DOHH2 (cell line): ENCODE measurements around the gene PAEP.

Experiments used
- H3F3A ChIP-seq: fragments of 200-600 bp; sonication (generic), shearing (Covaris generic); 2 replicates; pipeline ENCODE4 v1.6.0; 2016; ENCODE audit warnings: antibody characterized with exemption, mild to moderate bottlenecking; ENCODE audit not compliant: control insufficient read depth, insufficient read depth
- H3K27ac ChIP-seq: fragments of 200-600 bp; sonication (generic); 2 replicates; pipeline ENCODE4 v1.5.1; 2014; ENCODE audit warnings: low read depth, mild to moderate bottlenecking, low read length, moderate library complexity
- H3K27me3 ChIP-seq: fragments of 200-600 bp; sonication (generic); 2 replicates; pipeline ENCODE4 v1.6.1; 2014; ENCODE audit warnings: mild to moderate bottlenecking, low read length, mixed read lengths; ENCODE audit not compliant: control insufficient read depth
- H3K36me3 ChIP-seq: fragments of 200-600 bp; sonication (generic); 2 replicates; pipeline ENCODE4 v1.6.1; 2014; ENCODE audit warnings: mild to moderate bottlenecking, low read length, moderate library complexity, mixed read lengths; ENCODE audit not compliant: control insufficient read depth
- H3K4me1 ChIP-seq: fragments of 200-600 bp; sonication (generic); 2 replicates; pipeline ENCODE4 v1.6.1; 2014; ENCODE audit warnings: mild to moderate bottlenecking, low read length, mixed read lengths; ENCODE audit not compliant: control insufficient read depth
- H3K4me2 ChIP-seq: fragments of 200-600 bp; sonication (generic); 2 replicates; pipeline ENCODE4 v1.6.0; 2014; ENCODE audit warnings: mild to moderate bottlenecking, low read length, moderate library complexity
- H3K4me3 ChIP-seq: fragments of 200-600 bp; sonication (generic); 2 replicates; pipeline ENCODE4 v1.5.1; 2014; ENCODE audit warnings: mild to moderate bottlenecking, low read length, mixed read lengths
- H3K79me2 ChIP-seq: fragments of 200-600 bp; sonication (generic); 2 replicates; pipeline ENCODE4 v1.6.1; 2014; ENCODE audit warnings: mild to moderate bottlenecking, low read length, mixed read lengths; ENCODE audit not compliant: control insufficient read depth
- H3K9me2 ChIP-seq: fragments of 200-600 bp; sonication (generic); replicated peaks from 2 replicates; pipeline ENCODE4 v1.6.1; 2014; ENCODE audit warnings: mild to moderate bottlenecking, low read length, mixed read lengths; ENCODE audit not compliant: control insufficient read depth
- H3K9me3 ChIP-seq: fragments of 200-600 bp; sonication (generic); 2 replicates; pipeline ENCODE4 v1.6.1; 2014; ENCODE audit warnings: antibody characterized with exemption, low read length, mixed read lengths; ENCODE audit not compliant: control insufficient read depth, insufficient read depth
- H4K20me1 ChIP-seq: fragments of 200-600 bp; sonication (generic); 2 replicates; pipeline ENCODE4 v1.6.0; 2014; ENCODE audit warnings: low read depth, mild to moderate bottlenecking, antibody characterized with exemption, low read length, moderate library complexity; ENCODE audit not compliant: control insufficient read depth, insufficient read depth
- CTCF ChIP-seq: fragments of 200-600 bp; sonication (generic); IDR thresholded peaks from one replicate; pipeline ENCODE4 v1.5.1; 2014; ENCODE audit warnings: antibody characterized with exemption, mild to moderate bottlenecking, low read depth, low read length; ENCODE audit not compliant: poor library complexity, severe bottlenecking
- EZH2phosphoT487 ChIP-seq: fragments of 200-600 bp; sonication (generic); IDR thresholded peaks from 2 replicates; pipeline ENCODE4 v1.6.1; 2017; ENCODE audit warnings: borderline replicate concordance, mild to moderate bottlenecking, antibody characterized with exemption, low read length, moderate library complexity, mixed read lengths

PAEP gene

GRCh38 chr9:135588371-135588770, 26.8 kb downstream of the PAEP start:
- no peak overlapping the region for H3K4me2 ChIP-seq
- no peak overlapping the region for H3K4me3 ChIP-seq
- no peaks in the 10 kb centered on the region for H3K4me1 ChIP-seq
- no peaks in the 10 kb centered on the region for H3K9me3 ChIP-seq
- H3K36me3 ChIP-seq: no peaks in the 10 kb centered on the region
- no peaks in the 10 kb centered on the region for H3K79me2 ChIP-seq
- H3F3A ChIP-seq: no peaks in the 10 kb centered on the region
- no peak overlapping the region for H3K27ac ChIP-seq
- H4K20me1 ChIP-seq: no peaks in the 10 kb centered on the region
- no peaks in the 10 kb centered on the region for H3K27me3 ChIP-seq
- H3K9me2 ChIP-seq: no peaks in the 10 kb centered on the region
- TF ChIP-seq CTCF (no peak), EZH2phosphoT487 (no peak)

GRCh38 chr9:135588886-135589595, 27.5 kb downstream of the PAEP start:
- H4K20me1 ChIP-seq: no peaks in the 10 kb centered on the region
- no peak overlapping the region for H3K4me3 ChIP-seq
- H3F3A ChIP-seq: no peaks in the 10 kb centered on the region
- TF ChIP-seq CTCF: no peak
- TF ChIP-seq EZH2phosphoT487: no peak
- no peaks in the 10 kb centered on the region for H3K27me3 ChIP-seq
- no peaks in the 10 kb centered on the region for H3K36me3 ChIP-seq
- no peaks in the 10 kb centered on the region for H3K4me1 ChIP-seq
- no peak overlapping the region for H3K4me2 ChIP-seq
- no peaks in the 10 kb centered on the region for H3K9me3 ChIP-seq
- no peaks in the 10 kb centered on the region for H3K79me2 ChIP-seq
- H3K9me2 ChIP-seq: no peaks in the 10 kb centered on the region
- H3K27ac ChIP-seq: no peak overlapping the region

GRCh38 chr9:135589596-135590485, 28.3 kb downstream of the PAEP start:
- TF ChIP-seq EZH2phosphoT487 (no peak), CTCF (no peak)
- no peak overlapping the region for H3K4me3 ChIP-seq
- peaks cover 3% of the 10 kb centered on the region for H3K27me3 ChIP-seq
- no peaks in the 10 kb centered on the region for H4K20me1 ChIP-seq
- H3K4me1 ChIP-seq: no peaks in the 10 kb centered on the region
- no peaks in the 10 kb centered on the region for H3F3A ChIP-seq
- no peak overlapping the region for H3K4me2 ChIP-seq
- H3K79me2 ChIP-seq: no peaks in the 10 kb centered on the region
- H3K36me3 ChIP-seq: no peaks in the 10 kb centered on the region
- no peak overlapping the region for H3K27ac ChIP-seq
- H3K9me2 ChIP-seq: no peaks in the 10 kb centered on the region
- H3K9me3 ChIP-seq: no peaks in the 10 kb centered on the region
